ENCODE measurements around the gene NEXMIF.
"Not testable (repeated sequence)": the region's sequence is repeated elsewhere in the genome, so short reads cannot be mapped to it uniquely, and the experiment has no call there.

NEXMIF gene

DNA sequence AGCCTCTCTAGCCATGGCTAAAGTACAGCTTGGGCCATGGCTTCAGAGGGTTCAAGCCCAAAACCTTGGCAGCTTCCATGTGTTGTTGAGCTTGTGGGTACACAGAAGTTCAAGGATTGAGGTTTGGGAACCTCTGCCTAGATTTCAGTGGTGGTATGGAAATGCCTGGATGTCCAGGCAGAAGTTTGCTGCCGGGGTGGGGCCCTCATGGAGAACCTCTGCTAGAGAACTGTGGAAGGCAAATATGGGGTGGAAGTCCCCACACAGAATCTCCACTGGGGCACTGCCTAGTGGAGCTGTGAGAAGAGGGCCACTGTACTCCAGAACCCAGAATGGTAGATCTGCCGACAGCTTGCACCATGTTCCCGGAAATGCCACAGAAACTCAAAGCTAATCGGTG lies 59.5 kb downstream of the NEXMIF start:
- no peak overlapping the region for H3K4me3 ChIP-seq (ENCODE audit: low read depth, low read length)
- TF ChIP-seq, protein P1, sequence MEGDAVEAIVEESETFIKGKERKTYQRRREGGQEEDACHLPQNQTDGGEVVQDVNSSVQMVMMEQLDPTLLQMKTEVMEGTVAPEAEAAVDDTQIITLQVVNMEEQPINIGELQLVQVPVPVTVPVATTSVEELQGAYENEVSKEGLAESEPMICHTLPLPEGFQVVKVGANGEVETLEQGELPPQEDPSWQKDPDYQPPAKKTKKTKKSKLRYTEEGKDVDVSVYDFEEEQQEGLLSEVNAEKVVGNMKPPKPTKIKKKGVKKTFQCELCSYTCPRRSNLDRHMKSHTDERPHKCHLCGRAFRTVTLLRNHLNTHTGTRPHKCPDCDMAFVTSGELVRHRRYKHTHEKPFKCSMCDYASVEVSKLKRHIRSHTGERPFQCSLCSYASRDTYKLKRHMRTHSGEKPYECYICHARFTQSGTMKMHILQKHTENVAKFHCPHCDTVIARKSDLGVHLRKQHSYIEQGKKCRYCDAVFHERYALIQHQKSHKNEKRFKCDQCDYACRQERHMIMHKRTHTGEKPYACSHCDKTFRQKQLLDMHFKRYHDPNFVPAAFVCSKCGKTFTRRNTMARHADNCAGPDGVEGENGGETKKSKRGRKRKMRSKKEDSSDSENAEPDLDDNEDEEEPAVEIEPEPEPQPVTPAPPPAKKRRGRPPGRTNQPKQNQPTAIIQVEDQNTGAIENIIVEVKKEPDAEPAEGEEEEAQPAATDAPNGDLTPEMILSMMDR (IDR thresholded peaks at IDR 0.05; ENCODE audit: low read depth, low read length), result no peak

- TF ChIP-seq, protein P1 (IDR thresholded peaks at IDR 0.05; ENCODE audit: low read depth, low read length), result no peak
- no peak overlapping the region for H3K4me3 ChIP-seq (ENCODE audit: low read depth, low read length)
Measured at GRCh38 chrX:74853255-74853654, 72.0 kb downstream of the NEXMIF start.

DNA sequence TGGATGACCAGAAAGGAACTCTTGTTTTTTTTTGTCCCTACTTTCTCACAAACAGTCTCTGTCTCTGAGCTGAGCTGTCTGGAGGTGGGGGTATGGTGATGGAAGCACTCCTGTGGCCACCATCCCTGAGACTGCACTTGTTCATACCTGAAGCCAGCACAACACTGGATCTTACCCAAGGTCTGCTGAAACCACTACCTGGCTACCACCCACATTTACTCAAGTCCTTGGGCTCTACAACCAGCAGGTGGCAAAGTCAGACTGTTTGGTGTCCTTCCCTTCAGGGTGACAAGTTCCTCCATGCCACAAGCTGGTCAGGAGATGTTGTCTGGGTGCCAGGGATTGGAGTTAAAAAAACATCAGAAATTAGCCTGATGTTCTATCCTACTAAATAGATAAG lies 89.7 kb downstream of the NEXMIF start:
- H3K4me3 ChIP-seq (ENCODE audit: low read depth, low read length), result no peak overlapping the region
- TF ChIP-seq, protein P1 (IDR thresholded peaks at IDR 0.05; ENCODE audit: low read depth, low read length), result no peak

DNA sequence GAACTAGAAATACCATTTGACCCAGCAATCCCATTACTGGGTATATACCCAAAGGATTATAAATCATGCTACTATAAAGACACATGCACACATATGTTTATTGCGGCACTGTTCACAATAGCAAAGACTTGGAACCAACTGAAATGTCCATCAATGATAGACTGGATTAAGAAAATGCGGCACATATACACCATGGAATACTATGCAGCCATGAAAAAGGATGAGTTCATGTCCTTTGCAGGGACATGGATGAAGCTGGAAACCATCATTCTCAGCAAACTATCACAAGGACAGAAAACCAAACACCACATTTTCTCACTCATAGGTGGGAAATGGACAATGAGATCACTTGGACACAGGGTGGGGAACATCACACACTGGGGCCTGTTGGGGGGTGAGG lies 105.5 kb downstream of the NEXMIF start:
- not testable (repeated sequence) for H3K4me3 ChIP-seq (ENCODE audit: low read depth, low read length)

- TF ChIP-seq, protein P1 (IDR thresholded peaks at IDR 0.05; ENCODE audit: low read depth, low read length), result no peak
Measured at GRCh38 chrX:74814681-74815080, 110.6 kb downstream of the NEXMIF start.

DNA sequence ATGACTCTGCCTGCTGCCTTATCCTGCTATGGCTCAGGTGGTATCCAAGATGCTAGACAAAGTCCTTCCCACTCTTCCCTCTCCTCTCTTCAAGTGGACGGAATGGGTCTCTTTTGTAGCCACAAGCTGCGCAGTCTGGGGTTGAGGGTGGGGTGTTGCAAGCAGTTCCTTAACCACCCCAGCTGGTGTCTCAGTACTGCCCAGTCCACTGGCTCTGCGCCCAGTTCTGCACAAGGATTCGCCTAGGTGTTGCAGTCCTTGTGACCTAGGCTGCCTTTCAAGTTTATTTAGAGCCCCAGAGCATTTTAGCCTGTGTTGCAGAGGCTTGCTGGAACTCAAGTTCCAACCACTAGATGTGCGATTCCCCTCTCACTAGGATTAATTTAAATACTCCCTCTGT lies 120.7 kb downstream of the NEXMIF start:
- TF ChIP-seq, protein P1 (IDR thresholded peaks at IDR 0.05; ENCODE audit: low read depth, low read length), result no peak
- H3K4me3 ChIP-seq (ENCODE audit: low read depth, low read length), result no peak overlapping the region

More at GRCh38 chrX:74814681-74815080, 110.6 kb downstream of the NEXMIF start:
- H3K4me3 ChIP-seq (ENCODE audit: low read depth, low read length), result no peak overlapping the region

- H3K4me3 ChIP-seq (ENCODE audit: low read depth, low read length), result no peak overlapping the region
- TF ChIP-seq, protein P1 (IDR thresholded peaks at IDR 0.05; ENCODE audit: low read depth, low read length), result no peak
Measured at GRCh38 chrX:74800062-74800461, 125.2 kb downstream of the NEXMIF start.

GRCh38 chrX:74797338-74797887 lies 127.8 kb downstream of the NEXMIF start:
- TF ChIP-seq, protein P1 (IDR thresholded peaks at IDR 0.05; ENCODE audit: low read depth, low read length), result no peak
- H3K4me3 ChIP-seq (ENCODE audit: low read depth, low read length), result no peak overlapping the region

Measured in WI38 (cell line).